ACHN (cell line): ENCODE data around the gene CASP9.
A peak's percentile ranks its signal among the peaks of the same experiment; 100 is the strongest.
"Not testable (repeated sequence)": the region's sequence is repeated elsewhere in the genome, so short reads cannot be mapped to it uniquely, and the experiment has no call there.

Experiments
- DNase-seq: peaks from one replicate; pipeline ENCODE4 v3.0.0-alpha.2; 2015
- in situ Hi-C: cut with HindIII; loops from 2 replicates; pipeline ENCODE4 v1.10.0; 2017; ENCODE audit warnings: low sequenced_read_pairs, low pct_ligation_motif_present, low pct_unique_long_range_greater_than_20kb

Gene CASP9

DNA sequence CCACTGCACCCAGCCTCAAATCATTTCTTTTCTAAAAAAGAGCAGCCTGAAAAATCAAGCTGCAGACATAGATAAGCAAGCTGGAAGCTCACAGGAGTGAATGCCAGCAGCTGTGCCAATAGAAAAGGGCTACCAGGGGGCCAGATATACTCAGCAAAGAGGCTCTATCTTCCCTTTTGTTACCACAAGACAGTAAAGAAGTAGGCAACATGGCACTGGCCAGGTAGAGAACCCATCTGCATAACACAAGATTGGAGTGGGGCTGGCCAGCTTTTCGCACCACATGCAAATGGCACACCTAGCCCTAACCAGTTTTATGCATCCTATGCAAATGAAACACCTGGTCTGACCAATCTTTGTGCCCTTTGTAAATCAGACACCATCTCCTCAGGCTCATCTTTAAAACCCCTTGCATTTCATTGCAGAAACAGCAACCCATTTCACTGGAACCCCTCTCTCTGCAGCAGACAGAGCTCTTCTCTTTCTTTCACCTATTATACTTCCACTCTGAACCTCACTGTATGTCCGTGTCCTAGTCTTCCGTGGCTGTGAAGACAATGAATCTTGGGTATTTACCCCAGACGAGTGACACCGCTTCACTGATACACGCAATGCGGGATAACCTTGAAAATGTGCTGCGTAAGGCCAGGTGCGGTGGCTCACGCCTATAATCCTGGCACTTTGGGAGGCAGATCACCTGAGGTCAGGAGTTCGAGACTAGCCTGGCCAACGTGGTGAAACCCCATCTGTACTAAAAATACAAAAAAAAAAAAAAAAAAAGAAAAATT lies 15.1 kb downstream of the CASP9 start:
- in situ Hi-C loops: no loop called here
- no peak for DNase-seq

DNA sequence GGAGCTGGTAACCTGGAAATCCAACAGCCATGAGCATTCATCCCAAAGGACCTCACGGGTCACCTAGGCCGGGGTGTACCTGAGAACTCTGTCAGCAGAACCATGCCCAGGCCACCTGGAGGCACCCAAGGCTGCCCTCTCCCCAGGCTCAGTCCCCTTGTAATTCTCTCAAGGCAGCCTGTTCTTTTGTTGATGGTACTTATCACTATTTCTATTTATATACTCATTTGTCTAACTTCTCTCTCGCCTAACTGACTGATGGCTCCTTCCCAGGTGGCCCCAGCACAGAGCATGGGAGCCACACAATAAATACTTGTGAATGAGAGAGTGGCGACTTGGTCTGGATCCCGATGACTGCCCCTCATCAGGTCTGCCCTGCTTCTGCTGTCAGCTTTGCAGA lies 16.7 kb downstream of the CASP9 start:
- DNase-seq: no peak
- in situ Hi-C loops: no loop called here

GRCh38 chr1:15506831-15507230 lies 17.2 kb downstream of the CASP9 start:
- in situ Hi-C loops: no loop called here
- no peak for DNase-seq

DNA sequence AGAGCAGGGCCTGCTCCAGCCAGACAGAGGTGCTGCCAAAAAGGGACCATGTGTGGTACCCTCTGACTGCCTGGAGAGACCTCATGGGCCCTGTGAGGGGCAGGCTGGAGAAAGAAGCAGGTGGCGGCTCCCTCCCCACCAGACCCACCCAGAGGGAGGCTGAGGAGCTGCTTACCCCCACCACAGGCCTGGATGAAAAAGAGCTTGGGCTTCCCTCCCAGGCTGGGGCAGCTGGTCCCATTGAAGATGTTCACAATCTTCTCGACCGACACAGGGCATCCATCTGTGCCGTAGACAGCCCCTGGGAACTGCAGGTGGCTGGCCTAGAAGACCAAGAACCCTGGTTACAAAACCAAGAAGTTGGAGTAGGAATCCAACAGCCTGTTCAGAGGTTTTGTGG lies 19.6 kb downstream of the CASP9 start:
- in situ Hi-C loops: no loop called here
- no peak for DNase-seq

DNA sequence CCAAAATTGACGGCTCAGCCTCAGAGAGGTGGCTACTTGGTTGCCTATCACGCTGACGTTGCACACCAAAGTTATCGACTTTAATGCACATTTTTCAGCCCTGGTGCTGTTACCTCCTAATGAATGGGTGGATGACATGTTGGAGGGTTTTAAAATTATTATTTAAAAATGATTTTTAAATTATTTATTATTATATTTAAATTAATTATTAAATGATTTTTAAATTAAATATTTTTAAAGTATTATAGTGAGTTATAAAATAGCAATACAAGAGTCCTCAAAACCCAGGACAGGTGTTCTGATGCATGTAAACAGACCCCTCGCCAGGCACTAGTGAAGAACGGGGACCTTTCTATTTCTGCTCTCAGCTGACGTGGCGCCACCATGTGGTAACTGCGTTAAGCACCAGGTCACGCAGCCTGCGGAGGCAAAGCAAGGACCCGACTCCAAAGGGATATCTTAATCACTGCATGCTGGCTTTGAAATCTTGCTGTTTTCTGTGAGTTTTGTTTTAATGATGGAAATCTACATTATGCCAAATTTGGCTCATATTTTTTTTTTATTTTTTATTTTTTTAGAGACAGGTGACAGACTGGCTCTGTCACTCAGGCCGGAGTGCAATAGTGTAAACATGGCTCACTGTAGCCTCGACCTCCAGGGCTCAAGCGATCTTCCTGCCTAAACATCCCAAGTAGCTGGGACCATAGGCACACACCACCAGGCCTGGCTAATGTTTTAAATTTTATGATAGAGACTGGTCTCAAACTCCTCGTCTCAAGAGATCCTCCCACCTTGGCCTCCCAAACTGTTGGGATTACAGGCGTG lies 22.6 kb downstream of the CASP9 start:
- in situ Hi-C loops: no loop called here
- peak; percentile 50 for DNase-seq

GRCh38 chr1:15500184-15501178 lies 23.5 kb downstream of the CASP9 start:
- no peak for DNase-seq
- in situ Hi-C loops: no loop called here

- in situ Hi-C loops: no loop called here
These were observed 30.1 kb downstream of the CASP9 start for GRCh38 chr1:15493869-15494390.

GRCh38 chr1:15492596-15492995 lies 31.4 kb downstream of the CASP9 start:
- DNase-seq: no peak
- in situ Hi-C loops: no loop called here

More at GRCh38 chr1:15493869-15494390, 30.1 kb downstream of the CASP9 start:
- DNase-seq: no peak

DNA sequence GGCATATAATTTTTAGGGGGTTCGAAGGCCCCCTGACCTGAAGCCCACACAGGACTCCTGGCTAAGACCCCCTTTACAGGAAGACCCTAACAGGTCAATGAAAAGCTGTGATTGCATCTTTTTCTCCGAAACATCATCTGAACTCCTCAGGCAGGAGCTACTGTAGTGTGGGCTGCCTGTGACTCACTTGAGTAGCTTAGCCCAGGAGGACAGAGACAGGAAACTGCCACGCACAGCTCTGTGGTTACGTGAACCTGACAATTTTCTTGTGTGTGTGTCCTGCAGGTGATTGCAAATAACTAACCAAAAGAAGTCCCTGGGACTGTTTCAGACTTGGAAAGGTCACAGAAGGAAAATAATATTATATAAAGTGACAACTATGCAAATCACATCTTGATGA lies 33.0 kb downstream of the CASP9 start:
- DNase-seq: not testable (repeated sequence)

GRCh38 chr1:15489052-15489736 lies 34.8 kb downstream of the CASP9 start:
- no peak for DNase-seq
- in situ Hi-C loops: no loop called here

More for the DNA sequence above, 33.0 kb downstream of the CASP9 start:
- in situ Hi-C loops: not testable (repeated sequence)

- in situ Hi-C loops: no loop called here
- no peak for DNase-seq
These were observed 35.6 kb downstream of the CASP9 start for GRCh38 chr1:15488371-15488770.

DNA sequence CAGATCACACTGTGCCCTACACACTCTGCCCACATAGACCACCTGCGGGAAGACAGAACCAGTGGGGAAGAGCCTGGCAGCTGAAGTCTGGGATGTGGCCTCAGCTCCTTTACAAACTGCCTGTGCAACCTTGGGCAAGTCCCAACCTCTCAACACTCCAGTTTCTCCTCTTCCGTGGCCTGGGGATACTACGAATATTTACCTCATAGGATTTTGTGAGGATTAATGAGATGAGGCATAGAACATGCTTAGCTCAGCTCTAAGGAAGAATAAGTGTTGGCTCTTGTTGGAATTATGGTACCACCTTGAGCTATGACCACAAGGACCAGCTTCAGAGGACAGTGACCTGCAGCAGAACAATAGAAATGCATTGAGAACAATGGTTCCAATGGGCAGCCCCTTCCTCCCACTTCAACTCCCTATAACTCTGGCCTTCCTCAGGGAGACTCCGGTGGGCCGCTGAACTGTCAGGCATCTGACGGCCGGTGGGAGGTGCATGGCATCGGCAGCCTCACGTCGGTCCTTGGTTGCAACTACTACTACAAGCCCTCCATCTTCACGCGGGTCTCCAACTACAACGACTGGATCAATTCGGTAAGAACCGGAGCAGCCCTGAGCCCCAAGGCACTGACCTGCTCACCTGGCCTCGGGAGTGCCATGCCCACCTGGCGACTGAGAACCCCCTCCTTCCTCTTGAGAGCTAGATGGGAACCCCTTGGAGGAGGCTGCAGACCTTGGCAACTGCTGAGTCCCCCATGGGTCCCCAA lies 37.0 kb downstream of the CASP9 start:
- DNase-seq, in situ Hi-C loops: not testable (repeated sequence)

DNA sequence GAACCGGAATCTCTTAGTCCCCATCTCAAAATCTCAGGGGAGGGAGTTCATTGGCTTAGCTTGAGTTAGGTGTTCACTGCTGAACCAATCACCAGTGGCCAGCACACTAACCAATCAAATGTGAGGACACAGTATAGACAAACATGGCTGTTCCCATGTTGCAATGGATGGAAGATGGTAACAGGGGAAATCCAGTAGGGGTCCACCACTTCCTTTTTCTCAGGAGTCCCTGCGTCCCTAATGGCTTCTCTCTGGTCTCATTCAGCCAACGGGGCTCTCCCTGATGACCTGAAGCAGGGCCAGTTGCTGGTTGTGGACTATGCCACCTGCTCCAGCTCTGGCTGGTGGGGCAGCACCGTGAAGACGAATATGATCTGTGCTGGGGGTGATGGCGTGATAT lies 38.4 kb downstream of the CASP9 start:
- in situ Hi-C loops: no loop called here
- no peak for DNase-seq

GRCh38 chr1:15484443-15484842 lies 39.6 kb downstream of the CASP9 start:
- in situ Hi-C loops, DNase-seq: not testable (repeated sequence)

- in situ Hi-C loops: no loop called here
- DNase-seq: no peak
These were observed 40.0 kb downstream of the CASP9 start for GRCh38 chr1:15483971-15484370.

- in situ Hi-C loops, DNase-seq: not testable (repeated sequence)
These were observed 41.0 kb downstream of the CASP9 start for GRCh38 chr1:15482983-15483543.

GRCh38 chr1:15482455-15482854 lies 41.6 kb downstream of the CASP9 start:
- in situ Hi-C loops, DNase-seq: not testable (repeated sequence)
